Smooth muscle cell of the brain vasculature (primary cell): ENCODE data around the gene SNRNP25.

Experiments
- DNase-seq: peaks from one replicate; pipeline ENCODE4 v3.0.0-alpha.2; 2012; ENCODE audit warnings: low read depth, low spot score

SNRNP25 gene

GRCh38 chr16:101586-101985, 48.0 kb downstream of the SNRNP25 start:
- DNase-seq, result no peak

- no peak for DNase-seq
These were observed 48.6 kb downstream of the SNRNP25 start for GRCh38 chr16:102060-102855.

GRCh38 chr16:104355-104754, 50.7 kb downstream of the SNRNP25 start:
- DNase-seq, result no peak

GRCh38 chr16:104928-105327, 51.3 kb downstream of the SNRNP25 start:
- no peak for DNase-seq

- no peak for DNase-seq
These were observed 51.9 kb downstream of the SNRNP25 start for GRCh38 chr16:105521-105920.

- DNase-seq, result no peak
These were observed 53.1 kb downstream of the SNRNP25 start for GRCh38 chr16:106623-107324.
